SK-N-SH (cell line): Measurements from ENCODE around the gene AGXT.
A peak's percentile ranks its signal among the peaks of the same experiment; 100 is the strongest.

Source experiments
- CHD2 ChIP-seq: fragments of 150-350 bp; IDR thresholded peaks from 2 replicates; pipeline ENCODE4 v1.6.1; 2018; ENCODE audit warnings: low read length; ENCODE audit not compliant: partially characterized antibody
- CTCF ChIP-seq: fragments of 200-600 bp; sonication (generic); IDR thresholded peaks from 2 replicates; pipeline ENCODE4 v1.6.1; 2017; ENCODE audit warnings: antibody characterized with exemption, mild to moderate bottlenecking, moderate library complexity
- EZH2phosphoT487 ChIP-seq: fragments of 200-600 bp; sonication (generic); IDR thresholded peaks from 2 replicates; pipeline ENCODE4 v1.6.1; 2017; ENCODE audit warnings: low read depth, mixed run types, mild to moderate bottlenecking, antibody characterized with exemption, moderate library complexity, borderline replicate concordance
- JUND ChIP-seq: IDR thresholded peaks from 2 replicates; pipeline ENCODE4 v1.4.0; 2012
- RXRA ChIP-seq: IDR thresholded peaks from 2 replicates; pipeline ENCODE4 v1.4.0; 2012; ENCODE audit warnings: low read depth, mild to moderate bottlenecking, borderline replicate concordance
- SIN3A ChIP-seq: IDR thresholded peaks from 2 replicates; pipeline ENCODE4 v1.6.1; 2012; ENCODE audit warnings: low read depth, mild to moderate bottlenecking, low read length, moderate library complexity, borderline replicate concordance
- TCF12 ChIP-seq: IDR thresholded peaks from 2 replicates; pipeline ENCODE4 v1.4.0; 2012

GRCh38 chr2:240851078-240851991 lies 17.3 kb upstream of the AGXT start:
- TF ChIP-seq JUND = no peak
- TF ChIP-seq CHD2 = no peak
- no peak for TF ChIP-seq SIN3A
- no peak for TF ChIP-seq RXRA
- peak; percentile 83 for TF ChIP-seq CTCF
- TF ChIP-seq EZH2phosphoT487 = no peak
- no peak for TF ChIP-seq TCF12
